LoVo (cell line): Measurements from ENCODE around the gene EXOC1L.
"Not testable (repeated sequence)": the region's sequence is repeated elsewhere in the genome, so short reads cannot be mapped to it uniquely, and the experiment has no call there.

ENCODE experiments used
- DNase-seq: peaks from one replicate; pipeline ENCODE4 v3.0.0-alpha.2; 2016; ENCODE audit warnings: low spot score

EXOC1L gene

GRCh38 chr4:55838952-55839351 is 19.4 kb downstream of the EXOC1L start:
- no peak for DNase-seq

- DNase-seq, result no peak
Observed at GRCh38 chr4:55840956-55841355, 21.4 kb downstream of the EXOC1L start.

- not testable (repeated sequence) for DNase-seq
Observed at GRCh38 chr4:55841373-55842239, 22.0 kb downstream of the EXOC1L start.

- DNase-seq, result not testable (repeated sequence)
Observed at GRCh38 chr4:55842312-55842711, 22.7 kb downstream of the EXOC1L start.

GRCh38 chr4:55849724-55850123 is 30.1 kb downstream of the EXOC1L start:
- no peak for DNase-seq

- DNase-seq, result peak; percentile 43
Observed at GRCh38 chr4:55851885-55852284, 32.3 kb downstream of the EXOC1L start.

- peak; percentile 96 for DNase-seq
Observed at GRCh38 chr4:55853484-55854046, 34.0 kb downstream of the EXOC1L start, which contains the start of gene EXOC1. TSS of gene EXOC1 (plus strand) at chr4:55853648. CDS start at chr4:55858324, 4,676 bp downstream.

- DNase-seq, result no peak
Observed at GRCh38 chr4:55854129-55854528, 34.5 kb downstream of the EXOC1L start.

- DNase-seq, result no peak
Observed at GRCh38 chr4:55857586-55857985, 38.0 kb downstream of the EXOC1L start.

- DNase-seq, result no peak
Observed at GRCh38 chr4:55859711-55860110, 40.1 kb downstream of the EXOC1L start.

GRCh38 chr4:55864577-55865223 is 45.1 kb downstream of the EXOC1L start:
- DNase-seq, result no peak

- DNase-seq, result no peak
Observed at GRCh38 chr4:55865228-55865806, 45.7 kb downstream of the EXOC1L start.

GRCh38 chr4:55866290-55866907 is 46.8 kb downstream of the EXOC1L start:
- DNase-seq, result peak; percentile 78

- DNase-seq, result peak; percentile 74
Observed at GRCh38 chr4:55866973-55867574, 47.5 kb downstream of the EXOC1L start.

- DNase-seq, result no peak
Observed at GRCh38 chr4:55868581-55869090, 49.0 kb downstream of the EXOC1L start.

- no peak for DNase-seq
Observed at GRCh38 chr4:55871299-55871800, 51.8 kb downstream of the EXOC1L start.

GRCh38 chr4:55874831-55875230 is 55.2 kb downstream of the EXOC1L start:
- DNase-seq, result no peak

GRCh38 chr4:55876387-55876786 is 56.8 kb downstream of the EXOC1L start:
- DNase-seq, result no peak

- no peak for DNase-seq
Observed at GRCh38 chr4:55879224-55879623, 59.6 kb downstream of the EXOC1L start.

GRCh38 chr4:55880652-55881280 is 61.2 kb downstream of the EXOC1L start:
- no peak for DNase-seq
